Measurements from ENCODE around the gene NEDD4L.

NEDD4L gene

GRCh38 chr18:58043491-58044369, at the start of gene NEDD4L:
Gene NEDD4L (plus strand): TSS chr18:58044226. CDS start chr18:58044661, 435 bp downstream.
- DNase-seq (ENCODE audit: low read depth) = peak; percentile 86

GRCh38 chr18:57995331-57995730, 48.7 kb upstream of the NEDD4L start:
- no peak for DNase-seq (ENCODE audit: low read depth)

GRCh38 chr18:57996894-57997293, 47.1 kb upstream of the NEDD4L start:
- peak; percentile 36 for DNase-seq (ENCODE audit: low read depth)

GRCh38 chr18:57997820-57998219, 46.2 kb upstream of the NEDD4L start:
- DNase-seq (ENCODE audit: low read depth) = no peak

GRCh38 chr18:57998461-57998860, 45.6 kb upstream of the NEDD4L start:
- DNase-seq (ENCODE audit: low read depth) = peak; percentile 84

GRCh38 chr18:58004317-58004716, 39.7 kb upstream of the NEDD4L start:
- peak; percentile 92 for DNase-seq (ENCODE audit: low read depth)

GRCh38 chr18:58005011-58005410, 39.0 kb upstream of the NEDD4L start:
- DNase-seq (ENCODE audit: low read depth) = peak; percentile 82

- DNase-seq (ENCODE audit: low read depth) = peak; percentile 80
These were observed 38.0 kb upstream of the NEDD4L start for GRCh38 chr18:58005885-58006523.

- DNase-seq (ENCODE audit: low read depth) = no peak
These were observed 34.9 kb upstream of the NEDD4L start for GRCh38 chr18:58009166-58009565.

- DNase-seq (ENCODE audit: low read depth) = no peak
These were observed 33.8 kb upstream of the NEDD4L start for GRCh38 chr18:58010265-58010664.

GRCh38 chr18:58012356-58012755, 31.7 kb upstream of the NEDD4L start:
- DNase-seq (ENCODE audit: low read depth) = no peak

- peak; percentile 12 for DNase-seq (ENCODE audit: low read depth)
These were observed 30.5 kb upstream of the NEDD4L start for GRCh38 chr18:58013241-58014211.

- no peak for DNase-seq (ENCODE audit: low read depth)
These were observed 28.8 kb upstream of the NEDD4L start for GRCh38 chr18:58015065-58015780.

- no peak for DNase-seq (ENCODE audit: low read depth)
These were observed 26.8 kb upstream of the NEDD4L start for GRCh38 chr18:58017267-58017666.

GRCh38 chr18:58020567-58021107, 23.4 kb upstream of the NEDD4L start:
- no peak for DNase-seq (ENCODE audit: low read depth)

- no peak for DNase-seq (ENCODE audit: low read depth)
These were observed 22.5 kb upstream of the NEDD4L start for GRCh38 chr18:58021504-58021903.

- no peak for DNase-seq (ENCODE audit: low read depth)
These were observed 20.9 kb upstream of the NEDD4L start for GRCh38 chr18:58023108-58023507.

GRCh38 chr18:58024139-58024538, 19.9 kb upstream of the NEDD4L start:
- DNase-seq (ENCODE audit: low read depth) = no peak

- DNase-seq (ENCODE audit: low read depth) = no peak
These were observed 18.8 kb upstream of the NEDD4L start for GRCh38 chr18:58025205-58025604.

GRCh38 chr18:58025733-58026132, 18.3 kb upstream of the NEDD4L start:
- peak; percentile 27 for DNase-seq (ENCODE audit: low read depth)

- DNase-seq (ENCODE audit: low read depth) = peak; percentile 20
These were observed 17.6 kb upstream of the NEDD4L start for GRCh38 chr18:58026395-58026794.

Data from ELR (cell line).